ENCODE data around the gene GPR37L1. TPM values are rescaled to one million over a fixed set of nuclear protein-coding genes. Genes with fewer than 3 reads are reported as not detected.

The GPR37L1 gene
- total and polyA plus RNA-seq, 4 donors: under 0.01 to 0.04 (median 0.02) TPM; not detected in 1

GRCh38 chr1:202074985-202075384, 47.7 kb upstream of the GPR37L1 start (continued):
- TF ChIP-seq, protein P1, sequence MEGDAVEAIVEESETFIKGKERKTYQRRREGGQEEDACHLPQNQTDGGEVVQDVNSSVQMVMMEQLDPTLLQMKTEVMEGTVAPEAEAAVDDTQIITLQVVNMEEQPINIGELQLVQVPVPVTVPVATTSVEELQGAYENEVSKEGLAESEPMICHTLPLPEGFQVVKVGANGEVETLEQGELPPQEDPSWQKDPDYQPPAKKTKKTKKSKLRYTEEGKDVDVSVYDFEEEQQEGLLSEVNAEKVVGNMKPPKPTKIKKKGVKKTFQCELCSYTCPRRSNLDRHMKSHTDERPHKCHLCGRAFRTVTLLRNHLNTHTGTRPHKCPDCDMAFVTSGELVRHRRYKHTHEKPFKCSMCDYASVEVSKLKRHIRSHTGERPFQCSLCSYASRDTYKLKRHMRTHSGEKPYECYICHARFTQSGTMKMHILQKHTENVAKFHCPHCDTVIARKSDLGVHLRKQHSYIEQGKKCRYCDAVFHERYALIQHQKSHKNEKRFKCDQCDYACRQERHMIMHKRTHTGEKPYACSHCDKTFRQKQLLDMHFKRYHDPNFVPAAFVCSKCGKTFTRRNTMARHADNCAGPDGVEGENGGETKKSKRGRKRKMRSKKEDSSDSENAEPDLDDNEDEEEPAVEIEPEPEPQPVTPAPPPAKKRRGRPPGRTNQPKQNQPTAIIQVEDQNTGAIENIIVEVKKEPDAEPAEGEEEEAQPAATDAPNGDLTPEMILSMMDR (IDR thresholded peaks at IDR 0.05; ENCODE audit: low read depth, low read length, missing input control): no peak
- TF ChIP-seq NR2F2 (IDR thresholded peaks at IDR 0.05) (no peak), ATF3 (IDR thresholded peaks at IDR 0.05) (no peak), EGR1 (IDR thresholded peaks at IDR 0.05; ENCODE audit: low read depth in 2 of 2) (no peak)

DNA sequence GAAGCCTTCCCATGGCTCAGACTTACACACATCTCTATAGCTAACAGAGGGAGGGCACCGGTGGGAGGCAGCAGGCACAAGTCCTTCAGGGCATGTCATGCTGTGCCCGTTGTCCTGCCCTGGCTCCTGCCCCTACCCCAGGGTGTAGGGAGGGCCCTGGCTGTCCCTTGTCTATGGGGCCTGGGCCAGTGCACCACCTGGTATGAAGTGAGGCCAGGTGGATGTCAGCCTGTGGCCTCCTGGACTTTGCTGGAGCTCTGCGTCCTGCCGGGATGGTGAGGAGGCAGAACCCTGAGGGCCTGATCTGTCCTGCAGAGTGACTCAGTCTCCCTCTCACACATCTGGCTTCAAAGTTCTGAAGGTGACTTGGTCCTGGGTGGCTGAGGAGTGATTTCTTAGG, 47.3 kb upstream of the GPR37L1 start:
- DNase-seq (ENCODE audit: low spot score): no peak
- Histone ChIP-seq H3K27me3 (ENCODE audit: control insufficient read depth in 4 of 4, insufficient read depth in 4 of 4, low read length in 3 of 4) (no peaks in the 10 kb centered on the region), H3K36me3 (ENCODE audit: control insufficient read depth in 4 of 4, insufficient read depth in 3 of 4, low read depth in 1 of 4, low read length in 3 of 4) (no peaks in the 10 kb centered on the region), H3K4me3 (ENCODE audit: low read depth in 1 of 3, low read length in 3 of 3) (no peak overlapping the region), H3K4me1 (ENCODE audit: control insufficient read depth in 4 of 4, insufficient read depth in 4 of 4, low read length in 3 of 4) (peaks cover 0 to 3% (median 0%) of the 10 kb centered on the region in 4 donors), H3K27ac (ENCODE audit: low read depth in 1 of 2, low read length in 2 of 2) (no peak overlapping the region), H3K9me3 (ENCODE audit: control insufficient read depth in 4 of 4, low read length in 3 of 4) (no peaks in the 10 kb centered on the region), H3K9ac (ENCODE audit: low read depth in 1 of 2, low read length in 2 of 2) (no peak overlapping the region)
- TF ChIP-seq ATF3 (IDR thresholded peaks at IDR 0.05) (no peak), JUND (IDR thresholded peaks at IDR 0.05) (no peak)
- 65% methylated on average over 4 of the region's 4 CpGs for WGBS

GRCh38 chr1:202076050-202076511, 46.6 kb upstream of the GPR37L1 start:
- H3K27ac ChIP-seq (ENCODE audit: low read depth in 1 of 2, low read length in 2 of 2): no peak overlapping the region
- H3K9ac ChIP-seq (ENCODE audit: low read depth in 1 of 2, low read length in 2 of 2): no peak overlapping the region
- H3K4me1 ChIP-seq (ENCODE audit: control insufficient read depth in 4 of 4, insufficient read depth in 4 of 4, low read length in 3 of 4): peaks cover 0 to 3% (median 0%) of the 10 kb centered on the region in 4 donors
- peak; percentile 69 for DNase-seq (ENCODE audit: low spot score)
- H3K36me3 ChIP-seq (ENCODE audit: control insufficient read depth in 4 of 4, insufficient read depth in 3 of 4, low read depth in 1 of 4, low read length in 3 of 4): no peaks in the 10 kb centered on the region
- H3K9me3 ChIP-seq (ENCODE audit: control insufficient read depth in 4 of 4, low read length in 3 of 4): no peaks in the 10 kb centered on the region
- H3K4me3 ChIP-seq (ENCODE audit: low read depth in 1 of 3, low read length in 3 of 3): no peak overlapping the region
- no peak for TF ChIP-seq EGR1 (IDR thresholded peaks at IDR 0.05; ENCODE audit: low read depth in 2 of 2)
- 82% methylated on average over 6 of the region's 6 CpGs for WGBS
- no peaks in the 10 kb centered on the region for H3K27me3 ChIP-seq (ENCODE audit: control insufficient read depth in 4 of 4, insufficient read depth in 4 of 4, low read length in 3 of 4)

GRCh38 chr1:202078241-202078640, 44.5 kb upstream of the GPR37L1 start:
- DNase-seq (ENCODE audit: low spot score): no peak
- Histone ChIP-seq H3K4me3 (ENCODE audit: low read depth in 1 of 3, low read length in 3 of 3) (no peak overlapping the region), H3K36me3 (ENCODE audit: control insufficient read depth in 4 of 4, insufficient read depth in 3 of 4, low read depth in 1 of 4, low read length in 3 of 4) (no peaks in the 10 kb centered on the region), H3K27me3 (ENCODE audit: control insufficient read depth in 4 of 4, insufficient read depth in 4 of 4, low read length in 3 of 4) (no peaks in the 10 kb centered on the region), H3K4me1 (ENCODE audit: control insufficient read depth in 4 of 4, insufficient read depth in 4 of 4, low read length in 3 of 4) (peaks cover 0 to 3% (median 0%) of the 10 kb centered on the region in 4 donors), H3K27ac (ENCODE audit: low read depth in 1 of 2, low read length in 2 of 2) (no peak overlapping the region), H3K9ac (ENCODE audit: low read depth in 1 of 2, low read length in 2 of 2) (no peak overlapping the region), H3K9me3 (ENCODE audit: control insufficient read depth in 4 of 4, low read length in 3 of 4) (no peaks in the 10 kb centered on the region)
- 75% methylated on average over 3 of the region's 3 CpGs for WGBS
- no peak for TF ChIP-seq TAF1 (conservative IDR thresholded peaks at IDR 0.05)

- Histone ChIP-seq H3K27ac (ENCODE audit: low read depth in 1 of 2, low read length in 2 of 2) (no peak overlapping the region), H3K36me3 (ENCODE audit: control insufficient read depth in 4 of 4, insufficient read depth in 3 of 4, low read depth in 1 of 4, low read length in 3 of 4) (no peaks in the 10 kb centered on the region), H3K4me1 (ENCODE audit: control insufficient read depth in 4 of 4, insufficient read depth in 4 of 4, low read length in 3 of 4) (no peaks in the 10 kb centered on the region), H3K9ac (ENCODE audit: low read depth in 1 of 2, low read length in 2 of 2) (no peak overlapping the region), H3K27me3 (ENCODE audit: control insufficient read depth in 4 of 4, insufficient read depth in 4 of 4, low read length in 3 of 4) (no peaks in the 10 kb centered on the region), H3K4me3 (ENCODE audit: low read depth in 1 of 3, low read length in 3 of 3) (no peak overlapping the region), H3K9me3 (ENCODE audit: control insufficient read depth in 4 of 4, low read length in 3 of 4) (no peaks in the 10 kb centered on the region)
- DNase-seq (ENCODE audit: low spot score): peak; percentile 58
- 66% methylated on average over 6 of the region's 6 CpGs for WGBS
- TF ChIP-seq, protein P2, sequence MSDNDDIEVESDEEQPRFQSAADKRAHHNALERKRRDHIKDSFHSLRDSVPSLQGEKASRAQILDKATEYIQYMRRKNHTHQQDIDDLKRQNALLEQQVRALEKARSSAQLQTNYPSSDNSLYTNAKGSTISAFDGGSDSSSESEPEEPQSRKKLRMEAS (IDR thresholded peaks at IDR 0.05): no peak
- TF ChIP-seq YY1 (IDR thresholded peaks at IDR 0.05): no peak
- TF ChIP-seq SP1 (IDR thresholded peaks at IDR 0.05): no peak
- TF ChIP-seq TAF1 (conservative IDR thresholded peaks at IDR 0.05): no peak
- TF ChIP-seq RXRA (IDR thresholded peaks at IDR 0.05): no peak
- no peak for TF ChIP-seq REST (IDR thresholded peaks at IDR 0.05)
- TF ChIP-seq RAD21 (IDR thresholded peaks at IDR 0.05): no peak
- TF ChIP-seq JUND (IDR thresholded peaks at IDR 0.05): no peak
- no peak for TF ChIP-seq HNF4G (IDR thresholded peaks at IDR 0.05)
Measured at GRCh38 chr1:202081992-202082391, 40.7 kb upstream of the GPR37L1 start.
